ENCODE results near the gene HDGF. TPM values are rescaled to one million over a fixed set of nuclear protein-coding genes. Genes with fewer than 3 reads are reported as not detected.

Gene HDGF
- total and polyA plus RNA-seq, 2 of the 8 experiments (the other 6 are each of a cell fraction or from before 2014, with no cell fraction given), result 145 to 391 TPM

DNA sequence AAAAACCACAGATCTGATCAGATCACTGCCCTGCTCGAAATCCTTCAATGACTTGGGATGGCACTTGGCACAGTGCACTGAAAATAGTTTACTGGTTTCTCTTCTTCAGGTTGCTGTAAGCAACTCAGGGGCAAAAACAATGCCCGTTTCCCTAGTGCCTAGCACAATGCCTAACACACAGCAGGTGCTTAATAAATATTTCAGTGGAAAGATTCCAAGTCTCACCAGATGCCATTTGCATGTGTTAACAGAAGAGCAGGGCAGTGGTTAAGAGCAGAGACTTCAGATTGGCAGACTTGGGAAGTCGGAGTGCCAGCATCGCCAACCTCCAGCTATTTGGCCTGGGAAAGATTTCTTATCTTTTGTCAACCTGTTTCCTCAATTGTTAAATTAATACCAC is 34.1 kb downstream of the HDGF start (continued):
- TF ChIP-seq PHF8 (conservative IDR thresholded peaks at IDR 0.05; ENCODE audit: low read depth, low read length), result no peak
- no peak for TF ChIP-seq SIX5 (IDR thresholded peaks at IDR 0.05; ENCODE audit: low read depth, low read length)
- no peak for TF ChIP-seq POLR2A (IDR thresholded peaks at IDR 0.05; ENCODE audit: control extremely low read depth in 1 of 2, low read depth in 2 of 2, low read length in 2 of 2)
- TF ChIP-seq RFX5 (IDR thresholded peaks at IDR 0.05; ENCODE audit: borderline replicate concordance, low read depth, low read length), result no peak
- TF ChIP-seq, protein P1, sequence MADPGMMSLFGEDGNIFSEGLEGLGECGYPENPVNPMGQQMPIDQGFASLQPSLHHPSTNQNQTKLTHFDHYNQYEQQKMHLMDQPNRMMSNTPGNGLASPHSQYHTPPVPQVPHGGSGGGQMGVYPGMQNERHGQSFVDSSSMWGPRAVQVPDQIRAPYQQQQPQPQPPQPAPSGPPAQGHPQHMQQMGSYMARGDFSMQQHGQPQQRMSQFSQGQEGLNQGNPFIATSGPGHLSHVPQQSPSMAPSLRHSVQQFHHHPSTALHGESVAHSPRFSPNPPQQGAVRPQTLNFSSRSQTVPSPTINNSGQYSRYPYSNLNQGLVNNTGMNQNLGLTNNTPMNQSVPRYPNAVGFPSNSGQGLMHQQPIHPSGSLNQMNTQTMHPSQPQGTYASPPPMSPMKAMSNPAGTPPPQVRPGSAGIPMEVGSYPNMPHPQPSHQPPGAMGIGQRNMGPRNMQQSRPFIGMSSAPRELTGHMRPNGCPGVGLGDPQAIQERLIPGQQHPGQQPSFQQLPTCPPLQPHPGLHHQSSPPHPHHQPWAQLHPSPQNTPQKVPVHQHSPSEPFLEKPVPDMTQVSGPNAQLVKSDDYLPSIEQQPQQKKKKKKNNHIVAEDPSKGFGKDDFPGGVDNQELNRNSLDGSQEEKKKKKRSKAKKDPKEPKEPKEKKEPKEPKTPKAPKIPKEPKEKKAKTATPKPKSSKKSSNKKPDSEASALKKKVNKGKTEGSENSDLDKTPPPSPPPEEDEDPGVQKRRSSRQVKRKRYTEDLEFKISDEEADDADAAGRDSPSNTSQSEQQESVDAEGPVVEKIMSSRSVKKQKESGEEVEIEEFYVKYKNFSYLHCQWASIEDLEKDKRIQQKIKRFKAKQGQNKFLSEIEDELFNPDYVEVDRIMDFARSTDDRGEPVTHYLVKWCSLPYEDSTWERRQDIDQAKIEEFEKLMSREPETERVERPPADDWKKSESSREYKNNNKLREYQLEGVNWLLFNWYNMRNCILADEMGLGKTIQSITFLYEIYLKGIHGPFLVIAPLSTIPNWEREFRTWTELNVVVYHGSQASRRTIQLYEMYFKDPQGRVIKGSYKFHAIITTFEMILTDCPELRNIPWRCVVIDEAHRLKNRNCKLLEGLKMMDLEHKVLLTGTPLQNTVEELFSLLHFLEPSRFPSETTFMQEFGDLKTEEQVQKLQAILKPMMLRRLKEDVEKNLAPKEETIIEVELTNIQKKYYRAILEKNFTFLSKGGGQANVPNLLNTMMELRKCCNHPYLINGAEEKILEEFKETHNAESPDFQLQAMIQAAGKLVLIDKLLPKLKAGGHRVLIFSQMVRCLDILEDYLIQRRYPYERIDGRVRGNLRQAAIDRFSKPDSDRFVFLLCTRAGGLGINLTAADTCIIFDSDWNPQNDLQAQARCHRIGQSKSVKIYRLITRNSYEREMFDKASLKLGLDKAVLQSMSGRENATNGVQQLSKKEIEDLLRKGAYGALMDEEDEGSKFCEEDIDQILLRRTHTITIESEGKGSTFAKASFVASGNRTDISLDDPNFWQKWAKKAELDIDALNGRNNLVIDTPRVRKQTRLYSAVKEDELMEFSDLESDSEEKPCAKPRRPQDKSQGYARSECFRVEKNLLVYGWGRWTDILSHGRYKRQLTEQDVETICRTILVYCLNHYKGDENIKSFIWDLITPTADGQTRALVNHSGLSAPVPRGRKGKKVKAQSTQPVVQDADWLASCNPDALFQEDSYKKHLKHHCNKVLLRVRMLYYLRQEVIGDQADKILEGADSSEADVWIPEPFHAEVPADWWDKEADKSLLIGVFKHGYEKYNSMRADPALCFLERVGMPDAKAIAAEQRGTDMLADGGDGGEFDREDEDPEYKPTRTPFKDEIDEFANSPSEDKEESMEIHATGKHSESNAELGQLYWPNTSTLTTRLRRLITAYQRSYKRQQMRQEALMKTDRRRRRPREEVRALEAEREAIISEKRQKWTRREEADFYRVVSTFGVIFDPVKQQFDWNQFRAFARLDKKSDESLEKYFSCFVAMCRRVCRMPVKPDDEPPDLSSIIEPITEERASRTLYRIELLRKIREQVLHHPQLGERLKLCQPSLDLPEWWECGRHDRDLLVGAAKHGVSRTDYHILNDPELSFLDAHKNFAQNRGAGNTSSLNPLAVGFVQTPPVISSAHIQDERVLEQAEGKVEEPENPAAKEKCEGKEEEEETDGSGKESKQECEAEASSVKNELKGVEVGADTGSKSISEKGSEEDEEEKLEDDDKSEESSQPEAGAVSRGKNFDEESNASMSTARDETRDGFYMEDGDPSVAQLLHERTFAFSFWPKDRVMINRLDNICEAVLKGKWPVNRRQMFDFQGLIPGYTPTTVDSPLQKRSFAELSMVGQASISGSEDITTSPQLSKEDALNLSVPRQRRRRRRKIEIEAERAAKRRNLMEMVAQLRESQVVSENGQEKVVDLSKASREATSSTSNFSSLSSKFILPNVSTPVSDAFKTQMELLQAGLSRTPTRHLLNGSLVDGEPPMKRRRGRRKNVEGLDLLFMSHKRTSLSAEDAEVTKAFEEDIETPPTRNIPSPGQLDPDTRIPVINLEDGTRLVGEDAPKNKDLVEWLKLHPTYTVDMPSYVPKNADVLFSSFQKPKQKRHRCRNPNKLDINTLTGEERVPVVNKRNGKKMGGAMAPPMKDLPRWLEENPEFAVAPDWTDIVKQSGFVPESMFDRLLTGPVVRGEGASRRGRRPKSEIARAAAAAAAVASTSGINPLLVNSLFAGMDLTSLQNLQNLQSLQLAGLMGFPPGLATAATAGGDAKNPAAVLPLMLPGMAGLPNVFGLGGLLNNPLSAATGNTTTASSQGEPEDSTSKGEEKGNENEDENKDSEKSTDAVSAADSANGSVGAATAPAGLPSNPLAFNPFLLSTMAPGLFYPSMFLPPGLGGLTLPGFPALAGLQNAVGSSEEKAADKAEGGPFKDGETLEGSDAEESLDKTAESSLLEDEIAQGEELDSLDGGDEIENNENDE (IDR thresholded peaks at IDR 0.05; ENCODE audit: insufficient replicate concordance, low read length), result no peak
- TF ChIP-seq SP2 (IDR thresholded peaks at IDR 0.05; ENCODE audit: low read length), result no peak

Measured in H1 (cell line).